Measurements from ENCODE around the gene OSTF1.

Gene OSTF1

DNA sequence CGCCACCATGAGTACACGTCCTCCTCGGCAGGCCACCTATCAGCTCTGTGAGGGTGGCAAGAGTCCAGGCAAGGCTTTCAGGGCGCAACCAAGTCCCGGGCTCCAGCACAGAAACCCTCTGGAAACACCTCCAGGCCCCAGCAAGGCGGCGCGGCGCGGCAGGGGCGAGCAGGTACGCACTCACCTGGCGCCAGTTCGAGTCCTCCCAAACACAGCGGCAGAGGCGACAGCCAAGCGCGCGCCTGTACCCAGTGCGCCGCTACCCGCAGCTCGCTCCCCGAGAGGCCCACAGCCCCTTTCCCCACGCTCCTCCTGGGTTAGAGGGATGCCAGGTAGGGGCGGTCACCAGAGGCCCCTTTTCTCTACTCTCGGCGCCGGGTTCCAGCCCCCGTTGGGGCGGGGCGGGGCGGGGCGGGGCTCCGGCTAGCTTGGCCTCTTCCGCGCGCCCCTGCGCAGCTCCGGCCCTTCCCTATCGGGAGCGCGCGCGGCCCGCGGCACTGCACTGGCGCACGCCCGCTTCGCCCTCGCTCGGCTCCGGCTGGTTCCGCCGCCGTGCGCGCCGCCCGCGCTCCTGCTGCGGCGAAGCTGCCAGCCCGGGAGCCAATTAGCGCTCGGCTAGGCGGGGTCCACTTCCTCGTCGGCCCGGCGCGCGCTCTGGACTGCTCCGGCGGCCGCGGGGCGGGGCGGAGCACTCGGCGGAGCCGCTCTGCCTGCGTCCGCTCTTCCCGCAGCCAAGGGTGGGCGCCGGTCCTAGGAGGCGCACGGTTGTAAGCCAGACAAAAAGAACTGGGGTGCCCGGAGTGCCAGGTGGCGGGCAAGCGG lies at the start of gene OSTF1, which contains the start of gene NMRK1:
Gene OSTF1, plus strand, starts transcription at position 691 of the 822 bp plus-strand sequence. CDS start 179 bp downstream, outside the sequence.
Gene NMRK1, minus strand, starts transcription at position 332 of the 822 bp plus-strand sequence. CDS start 5,040 bp downstream, outside the sequence.
- DNase-seq = peak; percentile 97

- DNase-seq = no peak
Measured at GRCh38 chr9:75039009-75039408, 49.3 kb upstream of the OSTF1 start.

GRCh38 chr9:75039801-75040200 lies 48.5 kb upstream of the OSTF1 start:
- peak; percentile 13 for DNase-seq

DNA sequence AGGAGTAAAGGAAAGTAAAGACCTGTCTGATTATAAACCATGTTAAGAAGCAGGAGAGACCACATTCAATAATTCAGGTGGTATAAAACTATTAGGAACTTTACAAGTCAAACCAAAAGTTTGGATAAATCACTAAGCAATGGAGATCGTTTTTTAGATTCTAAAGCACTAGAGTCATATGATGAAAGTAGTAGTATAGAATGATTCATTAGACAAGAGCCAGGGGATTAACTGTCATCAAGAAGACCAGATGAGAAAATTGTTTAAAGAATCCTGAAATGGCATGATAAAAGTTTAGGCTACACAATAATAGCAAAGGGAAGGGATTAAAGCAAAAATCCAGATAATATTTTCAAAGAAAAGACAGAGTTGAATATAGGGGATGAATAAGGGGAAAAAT lies 47.3 kb upstream of the OSTF1 start:
- DNase-seq = no peak

- DNase-seq = no peak
Measured at GRCh38 chr9:75046725-75047345, 41.5 kb upstream of the OSTF1 start.

DNA sequence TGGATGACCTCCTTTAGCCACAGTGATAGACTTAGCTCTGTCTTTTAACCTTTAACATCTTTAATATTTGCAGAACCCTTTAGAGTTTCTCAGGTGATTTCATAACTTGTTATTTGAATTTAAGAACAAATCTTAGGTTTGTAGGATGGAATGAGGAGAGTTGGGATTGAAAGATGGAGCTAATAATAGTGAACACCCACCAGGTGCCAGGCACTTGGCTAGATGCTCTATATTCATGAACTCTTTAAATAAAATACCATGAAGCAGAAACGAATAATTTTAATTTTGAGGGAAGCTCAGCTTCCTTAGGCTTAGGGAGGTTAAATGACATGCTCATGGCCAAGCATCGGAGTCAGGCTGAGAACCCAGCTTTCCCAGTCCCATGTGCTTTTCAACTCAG lies 40.8 kb upstream of the OSTF1 start:
- no peak for DNase-seq

DNA sequence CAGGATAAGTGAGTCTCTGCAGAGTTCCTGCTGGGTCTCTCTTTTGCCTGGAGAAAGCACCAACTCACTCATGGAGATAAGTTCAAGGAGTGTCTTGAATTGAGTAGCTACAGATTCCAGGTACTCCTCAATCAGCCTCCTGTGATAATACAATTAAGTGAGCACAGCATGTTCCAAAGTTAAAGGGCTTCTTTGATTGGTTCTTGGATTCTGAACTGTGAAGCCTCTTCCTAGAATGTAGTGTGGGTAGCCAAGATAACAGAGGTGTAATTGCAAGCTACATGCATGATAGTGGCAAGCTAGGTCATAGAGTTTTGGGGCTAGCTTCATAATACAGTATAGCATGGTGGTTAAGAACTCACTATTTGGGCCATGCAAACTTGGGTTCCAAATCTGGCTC lies 37.0 kb upstream of the OSTF1 start:
- DNase-seq = no peak

GRCh38 chr9:75053869-75054268 lies 34.4 kb upstream of the OSTF1 start:
- DNase-seq = no peak

- no peak for DNase-seq
Measured at GRCh38 chr9:75054368-75055001, 33.8 kb upstream of the OSTF1 start.

DNA sequence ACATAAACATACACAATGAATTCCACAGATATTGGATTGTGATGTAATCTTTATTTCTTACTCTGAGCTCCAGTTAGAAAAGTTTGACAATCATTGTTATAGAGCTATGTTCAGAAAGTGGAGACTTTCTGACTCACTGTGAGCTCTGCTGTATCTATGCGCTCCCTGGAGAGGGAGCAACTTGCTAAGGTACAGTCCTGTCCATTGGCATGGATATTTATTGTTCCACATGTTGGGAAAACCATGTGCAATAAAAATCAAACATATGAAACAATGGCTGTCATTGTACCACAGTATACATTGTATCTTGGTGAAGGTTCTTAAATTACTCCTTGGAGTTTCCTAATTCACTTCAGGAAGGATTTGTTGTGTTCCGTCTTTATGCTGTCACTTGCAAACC lies 27.1 kb upstream of the OSTF1 start:
- DNase-seq = no peak

GRCh38 chr9:75063556-75064305 lies 24.6 kb upstream of the OSTF1 start:
- DNase-seq = no peak

DNA sequence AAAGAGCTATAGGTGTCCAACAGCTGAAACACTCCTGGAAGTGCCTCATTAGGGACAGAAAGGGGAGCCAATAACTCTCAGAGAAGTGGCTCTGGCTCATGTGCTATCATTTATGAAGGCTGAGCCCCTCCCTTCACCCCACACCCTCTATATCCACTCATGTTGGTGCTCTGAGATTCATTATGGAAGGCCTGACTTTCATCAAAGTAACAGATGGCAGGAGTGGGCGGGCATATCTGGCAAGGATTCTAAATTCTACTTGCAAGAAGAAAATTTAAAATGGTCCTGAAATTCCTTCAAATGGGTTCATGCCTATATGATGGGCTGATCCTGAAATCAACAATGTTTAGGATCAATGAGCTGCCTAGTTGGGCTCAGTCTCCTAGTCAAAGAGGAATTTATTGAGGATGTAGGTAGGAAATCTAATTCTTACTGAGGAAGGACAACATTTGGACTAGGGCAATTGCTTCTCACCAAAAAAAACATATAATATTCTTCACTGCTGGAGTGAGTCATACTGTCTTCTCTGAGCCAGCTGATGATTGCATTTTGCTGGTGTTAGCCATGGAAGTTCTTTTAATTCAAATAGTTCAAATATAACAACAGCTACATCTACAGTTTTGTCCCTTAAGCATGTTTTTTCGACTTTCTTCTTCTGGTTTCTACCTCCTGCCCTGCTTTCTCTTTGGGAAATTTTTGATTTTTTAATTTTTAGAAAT lies 23.8 kb upstream of the OSTF1 start:
- DNase-seq = no peak

DNA sequence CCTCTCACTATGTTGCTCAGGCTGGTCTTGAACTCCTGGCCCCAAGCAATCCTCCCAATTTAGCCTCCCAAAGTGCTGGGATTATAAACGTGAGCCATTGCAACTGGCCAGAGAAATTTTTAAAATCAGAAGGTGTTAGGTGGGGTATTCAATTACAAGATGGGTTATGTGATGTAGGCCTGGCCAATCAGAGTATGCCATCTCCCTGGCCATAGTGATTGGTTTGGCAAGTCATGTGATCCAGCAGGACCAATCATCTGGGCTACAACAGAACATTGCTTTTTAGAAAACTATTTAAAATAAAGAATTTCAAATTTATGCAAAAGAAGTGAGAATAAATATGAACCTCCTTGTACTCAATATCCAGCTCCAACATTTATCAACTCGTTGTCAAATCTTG lies 22.8 kb upstream of the OSTF1 start:
- no peak for DNase-seq

DNA sequence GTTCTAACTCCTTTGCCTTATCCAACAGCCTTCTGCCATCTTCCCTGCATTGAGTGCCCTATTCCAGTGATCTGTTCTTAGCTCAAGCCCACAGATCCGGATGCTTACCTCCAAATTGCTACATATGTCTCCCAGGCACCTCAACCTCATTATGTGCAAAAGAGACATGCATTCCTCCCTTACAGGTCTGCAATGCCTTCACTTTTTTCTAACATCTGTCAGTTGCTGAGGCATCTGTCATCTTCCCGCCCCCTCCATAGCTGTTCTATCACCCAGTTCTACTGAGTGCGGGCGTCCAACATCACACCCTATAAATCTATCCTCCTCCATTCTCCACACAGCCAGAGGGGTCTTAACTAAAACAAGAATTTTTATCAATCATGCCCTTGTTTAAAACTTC lies 20.4 kb upstream of the OSTF1 start:
- no peak for DNase-seq

DNA sequence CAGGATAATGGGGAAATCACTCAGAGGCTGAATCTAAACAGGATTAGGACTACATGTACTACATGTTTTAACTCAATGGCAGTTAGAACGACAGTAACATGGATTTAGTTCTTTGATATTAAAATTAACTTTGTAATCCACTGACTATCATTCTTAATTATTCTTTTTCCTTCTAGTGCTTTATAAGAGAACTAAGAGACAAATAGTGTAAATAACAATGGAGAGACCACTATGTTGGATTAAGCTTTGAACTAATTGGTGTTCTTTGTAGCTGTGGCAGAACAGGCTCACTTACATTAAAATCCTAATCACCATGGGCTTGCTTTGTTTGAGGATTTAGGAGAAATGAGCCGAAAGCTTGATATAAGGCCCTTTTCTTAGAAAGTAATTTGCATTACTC lies 19.1 kb upstream of the OSTF1 start:
- no peak for DNase-seq

- peak; percentile 49 for DNase-seq
Measured at GRCh38 chr9:75071530-75072122, 16.7 kb upstream of the OSTF1 start.

GRCh38 chr9:75072895-75073294 lies 15.4 kb upstream of the OSTF1 start:
- DNase-seq = no peak

GRCh38 chr9:75081632-75082031 lies 6.7 kb upstream of the OSTF1 start:
- DNase-seq = no peak

DNA sequence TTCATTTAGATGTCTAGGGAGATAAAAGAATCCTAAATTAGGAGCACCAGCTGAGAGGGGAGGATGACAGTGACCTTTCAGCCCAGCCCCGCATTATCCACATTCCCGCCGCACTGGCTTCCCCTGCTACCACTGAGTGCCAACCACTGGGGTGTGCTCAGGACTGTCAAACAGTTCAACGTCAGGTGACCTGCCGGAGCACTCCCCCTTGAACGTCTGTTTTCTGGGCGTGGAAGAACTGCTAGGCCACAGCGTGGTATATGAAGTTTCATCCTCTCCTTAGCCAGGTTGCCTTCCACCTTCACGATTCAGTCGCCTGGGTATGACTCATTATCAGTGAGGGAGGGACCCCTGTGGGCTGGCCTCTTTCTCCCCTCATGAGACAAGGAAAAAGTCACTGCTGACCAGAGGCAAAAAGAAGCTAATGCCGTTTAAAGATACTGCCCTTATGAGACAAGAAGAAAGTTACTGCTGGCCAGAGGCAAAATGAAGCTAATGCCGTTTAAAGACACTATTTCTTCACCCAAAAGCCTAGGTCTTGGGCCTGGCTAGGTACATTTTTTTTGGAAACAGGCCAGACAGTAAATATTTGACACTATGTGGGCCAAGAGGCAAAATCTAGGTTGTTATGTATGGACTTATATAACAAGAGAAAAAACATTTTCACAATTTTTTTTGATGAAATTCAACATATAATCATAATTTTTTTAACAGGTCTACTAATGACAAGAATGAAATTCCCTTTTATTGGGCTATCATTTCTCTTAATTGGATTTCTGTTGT lies 4.9 kb upstream of the OSTF1 start:
- DNase-seq = peak; percentile 38

DNA sequence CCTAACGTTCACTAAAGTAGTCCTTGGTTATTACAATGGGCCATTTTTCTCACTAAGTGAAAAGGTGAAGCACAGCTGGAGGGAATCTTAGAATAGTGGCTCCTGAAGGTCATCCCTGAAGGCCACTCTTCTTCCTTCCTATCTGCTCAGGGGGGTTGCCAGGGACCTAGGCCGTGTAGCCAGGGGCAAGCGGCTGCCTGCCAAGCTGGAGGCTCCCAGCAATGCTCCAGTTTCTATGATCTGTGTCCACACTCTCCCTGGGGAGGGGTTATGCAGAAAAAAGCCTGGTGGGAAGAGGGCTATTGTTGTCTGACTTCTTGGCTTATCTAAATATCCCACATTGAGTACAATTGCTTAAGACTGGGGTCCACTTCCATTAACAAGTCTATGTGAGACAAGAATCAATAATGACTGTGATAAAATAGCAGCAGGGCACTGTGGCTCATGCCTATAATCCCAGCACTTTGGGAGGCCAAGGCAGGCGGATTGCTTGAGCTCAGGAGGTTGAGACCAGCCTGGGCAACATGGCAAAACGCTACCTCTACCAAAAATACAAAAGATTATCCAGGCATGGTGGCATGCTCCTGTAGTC lies 4.1 kb upstream of the OSTF1 start:
- DNase-seq = no peak

DNA sequence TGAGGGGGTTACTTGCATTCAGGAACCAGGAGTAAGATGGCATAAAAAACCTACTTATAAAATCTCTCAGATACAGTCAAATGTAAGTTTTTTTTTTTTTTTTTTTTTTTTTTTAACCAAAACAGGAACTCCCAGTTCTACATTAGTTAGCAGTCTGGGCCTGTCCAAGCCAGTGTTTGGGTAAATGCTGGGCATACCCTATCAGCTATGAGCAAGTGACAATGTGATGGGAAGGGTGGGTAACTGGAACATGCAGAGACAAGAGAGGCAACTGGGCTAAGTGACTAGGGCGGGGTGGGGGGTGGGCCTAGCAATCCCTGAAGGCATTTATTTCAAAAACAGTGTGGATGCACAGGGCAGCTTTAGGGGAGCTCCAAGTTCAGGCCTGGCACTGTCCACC lies 2.7 kb upstream of the OSTF1 start:
- no peak for DNase-seq
